Activated T-helper 9 cell treated with anti-CD3 and anti-CD28 coated beads, Interleukin-2, amount 50 U/mL, for 16 hours (primary cell): ENCODE data around the gene MAGEB4.
"Not testable (repeated sequence)": the region's sequence is repeated elsewhere in the genome, so short reads cannot be mapped to it uniquely, and the experiment has no call there.

Experiments
- DNase-seq: peaks from one replicate; pipeline ENCODE4 v3.0.0-alpha.2; 2020; ENCODE audit warnings: low read depth

Gene MAGEB4

GRCh38 chrX:30241724-30242415 is at the start of gene MAGEB4:
Gene MAGEB4, plus strand, starts transcription at chrX:30242000. Its CDS starts 136 bp downstream, at chrX:30242136.
- DNase-seq: no peak

DNA sequence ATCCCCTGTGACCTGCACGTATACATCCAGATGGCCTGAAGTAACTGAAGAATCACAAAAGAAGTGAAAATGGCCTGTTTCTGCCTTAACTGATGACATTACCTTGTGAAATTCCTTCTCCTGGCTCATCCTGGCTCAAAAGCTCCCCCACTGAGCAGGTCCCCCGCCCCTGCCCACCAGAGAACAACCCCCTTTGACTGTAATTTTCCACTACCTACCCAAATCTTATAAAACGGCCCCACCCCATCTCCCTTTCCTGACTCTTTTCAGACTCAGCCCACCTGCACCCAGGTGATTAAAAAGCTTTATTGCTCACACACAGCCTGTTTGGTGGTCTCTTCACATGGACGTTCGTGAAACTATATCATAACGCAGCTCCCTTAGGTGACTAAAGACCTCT is 47.9 kb upstream of the MAGEB4 start:
- DNase-seq: not testable (repeated sequence)

DNA sequence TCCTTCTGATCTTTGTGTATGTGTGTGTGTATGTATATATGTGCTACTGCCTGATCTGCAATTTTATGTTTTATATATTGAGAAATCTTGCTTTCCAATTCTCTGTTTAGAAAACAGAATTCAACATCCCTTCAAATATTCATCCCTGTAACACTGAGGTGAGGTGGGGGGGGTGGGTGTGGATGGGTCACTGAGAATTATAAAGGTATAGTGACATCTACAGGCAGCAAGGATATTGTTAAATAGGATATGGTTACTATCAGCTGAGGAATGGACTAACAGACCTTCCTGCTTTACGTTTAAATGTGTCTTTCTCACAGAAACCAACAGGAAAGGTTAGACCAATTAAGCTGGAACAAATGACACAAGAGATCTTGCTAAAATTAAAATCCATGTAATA is 45.5 kb upstream of the MAGEB4 start:
- no peak for DNase-seq

DNA sequence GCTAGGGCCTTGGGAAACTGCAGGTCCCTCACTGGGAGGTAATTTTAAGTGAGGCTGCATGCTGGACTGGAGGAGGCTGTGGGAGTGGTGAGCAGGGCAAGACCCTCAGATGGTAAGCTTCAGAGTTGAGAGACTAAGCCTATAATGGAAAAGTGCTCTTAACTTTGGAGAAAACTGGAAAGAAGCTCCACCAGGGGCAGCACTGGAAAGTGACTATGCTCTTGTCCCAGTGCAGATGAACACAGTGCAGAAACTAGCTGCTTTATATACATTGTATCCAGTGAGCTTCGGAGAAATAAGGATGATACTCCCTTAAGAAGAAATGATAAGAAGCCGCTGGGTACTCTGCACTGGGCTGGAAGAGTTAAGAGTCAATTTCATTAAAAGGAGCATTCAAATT is 29.6 kb upstream of the MAGEB4 start:
- no peak for DNase-seq

DNA sequence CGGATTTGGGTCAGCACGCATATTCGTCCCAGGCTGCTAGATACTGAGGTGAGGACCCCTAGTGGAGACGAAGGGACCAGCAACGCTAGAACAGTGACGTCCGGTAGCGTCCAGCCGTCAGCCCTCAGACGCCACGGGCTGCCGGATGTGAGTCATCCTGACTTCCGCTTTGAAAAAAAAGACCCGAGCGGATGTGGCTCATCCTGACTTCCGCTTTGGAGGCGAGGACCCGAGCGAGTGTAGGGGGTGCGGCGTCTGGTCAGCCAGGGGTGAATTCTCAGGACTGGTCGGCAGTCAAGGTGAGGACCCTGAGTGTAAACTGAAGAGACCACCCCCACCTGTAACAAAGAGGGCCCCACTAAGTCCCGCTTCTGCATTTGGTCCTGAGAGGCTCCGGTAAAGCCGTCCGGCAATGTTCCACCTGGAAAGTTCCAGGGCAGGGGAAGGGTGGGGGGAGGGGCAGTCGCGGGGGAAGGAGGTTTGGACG is 26.4 kb upstream of the MAGEB4 start, which contains the start of gene MAGEB2:
Gene MAGEB2 (plus strand): TSS at position 207 of the 487 bp plus-strand sequence. CDS start 3,018 bp downstream, outside the sequence.
- no peak for DNase-seq

DNA sequence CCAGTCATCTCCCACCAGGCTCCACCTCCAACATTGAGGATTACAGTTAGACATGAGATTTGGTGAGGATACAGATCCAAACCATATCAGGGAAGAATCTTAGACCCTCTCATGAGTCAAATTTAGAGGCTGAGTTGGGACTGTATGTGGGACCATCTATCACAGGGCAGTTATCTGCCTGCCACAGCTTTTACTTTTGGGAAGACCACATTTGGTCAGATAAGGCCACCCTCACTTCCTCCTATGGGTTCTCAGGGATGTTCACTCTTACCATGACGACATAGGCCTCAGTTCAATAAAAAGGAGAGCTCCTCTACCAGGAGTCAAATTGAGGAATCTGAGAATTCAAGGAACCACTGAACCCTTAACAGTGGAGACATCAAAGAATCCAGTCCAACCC is 24.3 kb upstream of the MAGEB4 start:
- DNase-seq: no peak

- DNase-seq: no peak
Measured at GRCh38 chrX:30219372-30219771, 22.4 kb upstream of the MAGEB4 start.

DNA sequence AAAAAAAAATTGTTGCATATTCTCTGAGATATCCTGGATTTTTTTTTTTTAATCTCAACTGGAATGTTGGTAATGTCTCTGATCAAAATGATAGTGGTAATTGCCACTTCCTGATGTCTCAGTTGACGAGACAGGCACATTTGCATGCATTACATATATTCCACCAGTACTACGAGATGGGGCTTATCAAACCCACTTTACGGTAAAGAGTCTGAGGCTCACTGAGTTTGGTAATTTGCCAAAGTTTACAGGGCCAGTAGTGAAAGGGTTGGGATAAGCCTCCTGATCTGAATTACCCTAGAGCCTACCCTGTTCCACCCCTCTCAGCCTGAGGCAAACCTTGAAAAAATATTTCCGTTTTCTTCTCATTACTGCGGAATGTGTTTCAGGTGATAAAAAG is 21.1 kb upstream of the MAGEB4 start:
- no peak for DNase-seq

DNA sequence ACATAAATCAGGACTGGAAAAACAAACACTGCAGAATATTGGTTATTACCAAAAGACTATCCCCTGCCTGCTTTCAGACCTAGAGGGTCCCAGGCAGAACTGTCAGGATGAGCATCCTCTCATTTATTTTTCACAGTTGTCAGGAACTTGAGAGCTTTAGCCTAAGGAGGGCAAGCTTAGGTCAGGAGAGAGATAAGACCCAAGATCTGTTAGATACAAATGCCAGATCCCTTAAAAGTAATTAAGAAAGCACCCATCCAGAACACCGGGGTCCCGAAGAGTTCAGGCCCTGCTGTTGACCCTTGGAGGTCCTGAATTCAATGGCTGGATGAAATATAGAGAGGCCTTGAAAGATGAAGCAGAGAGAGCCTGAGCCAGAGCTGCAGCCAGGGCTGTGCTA is 17.3 kb upstream of the MAGEB4 start:
- DNase-seq: no peak

DNA sequence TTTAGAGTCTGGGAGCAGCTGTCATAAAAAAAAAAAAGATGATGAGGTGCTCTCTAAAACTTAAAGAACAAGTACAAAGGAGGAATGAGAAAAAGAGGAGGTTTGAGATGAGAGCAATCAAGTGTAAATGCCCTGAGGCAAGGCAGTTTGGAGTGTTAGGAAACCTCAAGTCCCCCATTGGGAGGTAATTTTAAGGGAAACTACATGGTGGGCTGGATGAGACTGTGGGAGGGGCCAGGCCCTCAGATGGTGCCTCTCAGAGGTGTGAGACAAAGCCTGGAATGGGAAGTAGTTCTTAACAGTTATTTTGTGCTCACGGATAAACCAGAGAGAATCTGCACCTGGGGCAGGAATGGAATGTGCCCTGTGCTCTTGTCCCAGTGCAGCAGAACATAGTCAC is 13.3 kb upstream of the MAGEB4 start:
- DNase-seq: no peak

GRCh38 chrX:30230395-30230794 is 11.4 kb upstream of the MAGEB4 start, which contains the start of gene MAGEB3:
Gene MAGEB3, plus strand, starts transcription at chrX:30230657. Its CDS starts 5,268 bp downstream, at chrX:30235925.
- no peak for DNase-seq

GRCh38 chrX:30246769-30247489 is 5.1 kb downstream of the MAGEB4 start, which contains the start of gene MAGEB1:
Gene MAGEB1, plus strand, starts transcription at chrX:30247146. Its CDS starts 3,348 bp downstream, at chrX:30250494.
- DNase-seq: no peak

GRCh38 chrX:30248854-30249253 is 7.1 kb downstream of the MAGEB4 start:
- DNase-seq: no peak

DNA sequence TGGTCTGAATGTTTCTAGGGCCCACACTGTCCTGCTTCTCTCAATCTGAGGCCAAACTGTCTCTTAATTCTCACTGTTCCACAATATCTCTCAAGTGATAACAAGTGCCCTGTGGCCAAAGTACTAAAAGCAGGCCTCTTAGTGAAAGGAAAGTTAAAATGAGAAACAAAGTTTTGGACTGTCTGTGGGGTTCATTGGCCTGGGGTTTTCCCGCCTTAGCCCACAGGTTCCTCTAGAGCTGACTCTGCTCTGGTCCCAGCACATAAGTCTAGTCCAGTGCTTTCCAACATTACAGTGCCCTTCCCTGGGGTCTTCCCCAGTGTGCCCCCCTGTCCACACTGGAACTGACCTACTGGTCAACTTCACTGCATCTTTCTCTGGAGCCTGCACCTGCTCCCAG is 11.5 kb downstream of the MAGEB4 start:
- DNase-seq: no peak

- DNase-seq: no peak
Measured at GRCh38 chrX:30259927-30260326, 18.1 kb downstream of the MAGEB4 start.

DNA sequence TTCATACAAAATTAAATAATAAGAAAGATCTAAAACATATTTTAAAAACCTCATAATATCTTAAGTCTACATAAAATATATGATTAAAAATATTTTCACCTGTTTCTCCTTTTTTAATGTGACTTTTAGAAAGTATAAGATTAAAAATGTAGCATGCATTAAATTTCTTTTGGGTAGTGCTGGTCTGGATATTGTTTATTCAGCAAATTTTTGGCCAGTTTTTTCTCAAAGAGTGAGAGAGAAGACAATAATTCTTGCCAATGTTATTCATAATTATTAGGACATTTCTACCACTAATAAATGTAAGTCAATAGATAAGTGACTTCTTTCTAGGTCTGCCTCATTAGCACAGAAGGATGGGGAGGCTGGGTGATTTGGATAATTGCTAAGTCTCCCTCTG is 19.2 kb downstream of the MAGEB4 start:
- DNase-seq: no peak

- DNase-seq: no peak
Measured at GRCh38 chrX:30262763-30263162, 21.0 kb downstream of the MAGEB4 start.

DNA sequence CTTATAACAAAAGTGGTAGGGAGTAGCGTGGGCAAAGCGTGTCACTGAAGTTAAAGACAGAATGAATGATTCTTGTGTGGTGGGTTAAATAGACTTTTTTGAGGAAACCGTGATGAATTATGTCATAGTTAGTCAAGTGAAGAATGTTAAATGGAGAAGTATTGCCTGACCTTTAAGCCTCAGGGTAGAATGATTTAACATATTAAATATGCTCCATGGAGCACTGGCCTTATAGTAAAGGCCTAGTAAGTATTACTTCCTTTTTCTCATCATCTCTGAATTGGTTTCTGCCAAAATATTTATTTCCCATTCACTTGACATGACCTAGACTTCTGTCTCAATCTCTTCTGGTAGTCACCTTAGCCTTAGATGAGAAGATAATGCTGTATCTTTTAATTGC is 28.8 kb downstream of the MAGEB4 start:
- no peak for DNase-seq

DNA sequence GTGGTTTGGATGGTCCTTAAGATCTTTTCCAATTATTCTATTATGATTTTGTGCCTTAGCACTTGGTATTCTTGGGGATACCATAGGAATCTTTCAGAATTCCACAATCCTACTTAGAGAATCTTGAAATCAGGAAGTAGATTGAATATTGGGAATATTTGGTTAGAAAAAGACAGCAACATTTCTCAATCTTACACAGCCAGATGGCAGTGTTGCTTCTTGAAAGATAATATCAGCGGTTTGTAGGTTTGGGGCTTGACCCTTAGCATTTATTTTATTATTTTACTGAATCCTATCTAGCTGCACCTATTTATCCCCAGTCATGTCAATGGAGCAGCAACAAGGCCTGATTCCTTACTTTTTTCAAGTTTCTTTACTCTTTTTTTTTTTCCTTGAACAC is 33.7 kb downstream of the MAGEB4 start:
- no peak for DNase-seq

GRCh38 chrX:30278365-30278764 is 36.6 kb downstream of the MAGEB4 start:
- no peak for DNase-seq

GRCh38 chrX:30280428-30280827 is 38.6 kb downstream of the MAGEB4 start:
- DNase-seq: no peak

DNA sequence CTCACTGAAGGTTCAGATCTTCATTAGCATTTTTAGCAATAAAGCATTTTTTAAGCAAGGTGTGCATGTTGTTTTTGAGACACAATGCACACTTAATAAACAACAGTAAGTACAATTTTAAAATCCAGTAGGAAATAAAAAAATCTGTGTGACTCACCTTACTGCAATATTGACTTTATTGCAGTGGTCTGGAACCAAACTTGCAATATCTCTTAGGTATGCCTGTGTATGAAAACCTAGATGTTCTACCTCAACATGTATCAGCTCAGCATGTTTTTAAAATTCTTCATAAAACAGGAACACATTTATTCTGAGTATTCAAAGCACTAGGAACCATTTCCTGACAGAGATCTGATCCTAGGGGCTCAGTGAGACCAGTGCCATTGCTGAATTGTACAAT is 40.7 kb downstream of the MAGEB4 start:
- no peak for DNase-seq
